HG03378 (cell line): ENCODE results near the gene ANP32E.
"Not testable (repeated sequence)": the region's sequence is repeated elsewhere in the genome, so short reads cannot be mapped to it uniquely, and the experiment has no call there.

Source experiments
- ATAC-seq: cut with Tn5 transposase; IDR thresholded peaks from one replicate; pipeline ENCODE4 v1.9.1; 2021; ENCODE audit warnings: mild to moderate bottlenecking, moderate library complexity; ENCODE audit not compliant: unreplicated experiment

Gene ANP32E

DNA sequence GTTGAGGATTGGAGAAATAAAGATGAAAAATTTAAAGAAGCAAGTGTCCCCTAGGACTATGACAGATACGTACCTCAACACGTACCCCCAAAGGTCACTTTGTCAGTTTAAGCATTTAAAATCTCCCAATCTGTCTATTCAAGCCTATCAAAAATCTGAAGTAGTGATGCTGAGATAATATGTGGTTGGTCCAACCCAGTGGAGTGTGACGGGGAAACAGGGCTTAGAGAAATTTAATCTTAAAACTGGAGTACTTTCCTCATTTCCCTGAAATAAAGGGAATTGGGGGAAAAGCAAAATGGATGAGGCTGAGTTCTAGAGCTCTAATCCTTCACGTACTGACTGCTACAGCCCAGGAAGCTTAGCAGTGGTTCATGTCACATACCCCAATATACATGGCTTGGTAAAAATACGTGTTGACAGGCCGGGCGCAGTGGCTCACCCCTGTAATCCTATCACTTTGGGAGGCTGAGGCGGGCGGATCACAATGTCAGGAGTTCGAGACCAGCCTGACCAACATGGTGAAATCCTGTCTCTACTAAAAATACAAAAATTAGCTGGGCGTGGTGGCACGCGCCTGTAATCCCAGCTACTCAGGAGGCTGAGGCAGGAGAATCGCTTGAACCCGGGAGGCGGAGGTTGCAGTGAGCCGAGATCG is 21.7 kb downstream of the ANP32E start:
- peak; percentile 12 for ATAC-seq

DNA sequence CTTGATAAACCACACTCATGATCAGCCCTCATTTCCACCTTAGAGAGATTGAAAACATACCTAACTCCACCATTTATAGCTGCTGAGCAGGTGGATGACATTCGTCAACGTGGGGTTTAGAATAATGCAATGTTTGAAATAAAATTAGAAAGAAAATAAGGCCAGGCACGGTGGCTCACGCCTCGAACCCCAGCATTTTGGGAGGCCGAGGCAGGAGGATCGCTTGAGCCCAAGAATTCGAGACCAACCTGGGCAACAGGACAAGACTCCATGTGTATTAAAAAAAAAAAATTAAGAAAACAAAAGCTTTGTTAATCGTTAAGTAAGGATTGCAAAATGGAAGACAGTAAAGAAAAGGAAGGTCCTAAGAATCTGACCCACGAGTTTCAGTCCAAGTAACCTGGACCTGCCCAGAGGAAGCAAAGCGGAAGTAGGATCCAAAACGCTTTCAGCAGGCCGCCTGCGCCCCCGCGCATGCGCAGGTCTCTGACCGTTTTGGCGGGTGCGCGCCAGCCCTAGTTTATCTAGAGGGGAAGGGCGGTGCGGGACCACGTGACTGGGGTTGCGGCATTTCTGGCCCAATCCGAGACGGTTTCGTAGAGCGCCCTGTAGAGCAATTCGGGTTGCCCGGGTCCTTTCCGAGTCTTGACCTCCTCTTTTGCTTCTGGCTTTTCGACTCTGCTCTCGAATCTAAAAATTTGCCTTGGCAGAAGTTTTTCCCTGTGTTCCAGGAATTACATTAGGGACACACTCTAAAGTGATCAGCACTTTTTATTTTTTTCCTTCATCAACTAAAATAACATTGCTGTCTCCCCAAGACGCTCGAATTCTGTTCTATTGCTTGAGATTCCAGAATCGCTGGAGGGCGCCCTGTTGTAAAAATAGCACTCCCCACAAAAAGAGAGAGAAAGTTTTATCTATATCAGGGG is 22.5 kb downstream of the ANP32E start:
- peak; percentile 81 for ATAC-seq

DNA sequence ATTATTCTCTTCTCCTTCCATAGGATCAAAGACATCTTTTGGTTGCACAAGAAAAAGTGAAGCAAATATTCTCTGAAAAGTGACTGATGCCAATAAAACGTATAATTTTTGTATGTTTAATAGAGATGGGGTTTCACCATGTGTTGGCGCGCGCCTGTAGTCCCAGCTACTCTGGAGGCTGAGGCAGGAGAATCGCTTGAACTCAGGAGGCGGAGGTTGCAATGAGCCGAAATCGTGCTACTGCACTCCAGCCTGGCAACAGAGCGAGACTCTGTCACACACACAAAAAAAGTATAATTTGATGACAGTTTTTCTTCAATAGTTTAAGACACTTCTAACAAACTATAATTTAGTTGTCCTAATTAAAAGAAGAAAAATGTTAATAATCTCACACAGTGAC is 23.8 kb downstream of the ANP32E start:
- no peak for ATAC-seq

DNA sequence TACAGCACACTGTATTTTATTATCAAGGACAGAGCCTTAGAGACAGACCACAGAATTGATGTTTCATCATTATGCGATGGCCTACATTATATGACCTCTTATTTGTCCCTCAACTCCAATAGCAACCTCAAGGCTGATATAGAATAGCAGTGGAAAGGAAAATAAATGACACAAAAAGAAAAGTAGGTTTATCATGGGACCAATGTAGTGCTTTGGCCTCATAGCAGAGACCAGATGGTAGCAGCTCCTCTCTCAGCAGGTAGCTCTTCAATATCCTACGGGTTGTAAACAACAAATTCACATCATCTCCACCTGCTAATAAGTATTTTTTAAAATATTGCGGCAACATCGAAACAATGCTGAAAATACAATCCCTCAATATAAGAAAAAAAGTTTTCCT is 25.2 kb downstream of the ANP32E start:
- ATAC-seq: no peak

DNA sequence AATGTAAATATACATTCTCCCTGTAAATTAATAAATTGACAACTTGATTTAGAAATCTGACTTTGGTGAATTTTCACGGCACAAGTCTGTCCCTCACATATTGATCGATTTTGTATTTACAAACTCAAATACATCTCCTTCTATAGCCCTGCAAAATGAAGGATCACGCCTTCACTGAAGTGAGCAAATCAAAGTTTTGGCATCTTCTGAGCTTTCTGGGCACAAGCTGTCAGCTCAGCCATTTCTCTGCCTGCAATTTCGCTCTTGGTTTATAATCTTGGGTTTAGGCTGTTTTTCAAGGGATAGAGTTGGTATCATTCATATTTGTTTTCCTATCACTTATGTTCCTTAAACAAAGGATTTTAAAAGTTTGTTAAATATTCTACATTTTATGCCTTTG is 25.8 kb downstream of the ANP32E start:
- no peak for ATAC-seq

DNA sequence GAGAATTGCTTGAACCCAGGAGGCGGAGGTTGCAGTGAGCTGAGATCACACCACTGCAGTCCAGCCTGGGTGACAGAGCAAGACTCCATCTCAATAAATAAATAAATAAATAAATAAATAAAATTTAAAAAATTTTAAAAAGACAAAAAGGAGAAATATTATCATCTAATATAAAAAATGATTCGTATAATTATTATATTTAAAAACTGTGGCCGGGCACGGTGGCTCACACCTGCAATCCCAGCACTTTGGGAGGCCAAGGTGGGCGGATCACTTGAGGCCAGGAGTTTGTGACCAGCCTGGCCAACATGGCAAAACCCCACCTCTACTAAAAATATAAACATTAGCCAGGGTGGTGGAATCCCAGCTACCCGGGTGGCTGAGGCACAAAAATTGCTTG is 27.5 kb downstream of the ANP32E start:
- ATAC-seq: not testable (repeated sequence)

DNA sequence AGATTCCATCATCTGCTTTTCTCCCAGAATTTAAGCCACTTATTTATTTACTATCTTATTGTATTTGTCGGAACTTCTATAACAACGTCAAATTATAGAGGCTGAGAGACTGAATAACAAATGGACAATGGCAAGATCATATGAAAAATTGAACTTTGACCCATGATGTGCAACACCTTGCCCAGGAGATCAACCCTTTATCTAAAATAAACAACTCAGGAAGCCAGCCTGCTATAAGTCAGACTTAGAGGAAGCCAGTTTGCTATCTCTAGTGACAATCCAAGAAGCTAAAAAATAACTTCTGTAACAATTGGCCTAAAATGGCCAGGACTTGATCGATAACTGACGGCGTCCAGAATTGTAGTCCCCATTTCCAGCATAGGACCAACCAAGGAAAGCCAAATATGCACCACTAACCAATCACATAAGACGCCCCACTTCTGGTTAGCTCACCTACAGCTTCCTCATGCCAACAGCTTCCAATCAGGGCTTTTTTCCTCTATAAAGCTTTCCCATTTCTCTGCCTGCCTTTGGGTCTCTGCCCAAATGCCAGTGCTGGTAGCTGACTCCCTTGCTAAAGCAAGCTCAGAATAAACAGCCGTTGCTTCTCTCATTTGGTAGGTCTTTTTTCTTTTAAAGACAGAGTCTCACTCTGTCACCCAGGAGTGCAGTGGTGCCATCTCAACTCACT is 28.5 kb downstream of the ANP32E start:
- ATAC-seq: no peak

DNA sequence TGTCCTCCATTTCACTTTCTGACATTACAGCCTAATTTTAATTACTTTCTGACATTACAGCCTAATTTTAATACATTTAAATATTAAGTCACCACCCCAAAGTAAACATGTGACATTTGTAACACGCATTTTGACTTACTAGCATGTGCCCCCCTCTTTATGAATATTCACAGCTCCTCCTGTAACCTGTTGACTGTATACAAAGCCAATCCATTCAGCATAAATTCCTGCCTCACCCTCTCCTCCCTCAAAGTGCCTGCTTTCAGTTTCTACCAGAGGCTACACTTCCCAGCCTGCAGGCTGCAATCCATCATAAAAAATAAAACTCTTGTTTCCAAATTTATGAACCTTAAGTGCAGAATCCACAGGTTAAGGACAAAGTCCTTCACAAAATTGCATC is 39.5 kb downstream of the ANP32E start:
- no peak for ATAC-seq

DNA sequence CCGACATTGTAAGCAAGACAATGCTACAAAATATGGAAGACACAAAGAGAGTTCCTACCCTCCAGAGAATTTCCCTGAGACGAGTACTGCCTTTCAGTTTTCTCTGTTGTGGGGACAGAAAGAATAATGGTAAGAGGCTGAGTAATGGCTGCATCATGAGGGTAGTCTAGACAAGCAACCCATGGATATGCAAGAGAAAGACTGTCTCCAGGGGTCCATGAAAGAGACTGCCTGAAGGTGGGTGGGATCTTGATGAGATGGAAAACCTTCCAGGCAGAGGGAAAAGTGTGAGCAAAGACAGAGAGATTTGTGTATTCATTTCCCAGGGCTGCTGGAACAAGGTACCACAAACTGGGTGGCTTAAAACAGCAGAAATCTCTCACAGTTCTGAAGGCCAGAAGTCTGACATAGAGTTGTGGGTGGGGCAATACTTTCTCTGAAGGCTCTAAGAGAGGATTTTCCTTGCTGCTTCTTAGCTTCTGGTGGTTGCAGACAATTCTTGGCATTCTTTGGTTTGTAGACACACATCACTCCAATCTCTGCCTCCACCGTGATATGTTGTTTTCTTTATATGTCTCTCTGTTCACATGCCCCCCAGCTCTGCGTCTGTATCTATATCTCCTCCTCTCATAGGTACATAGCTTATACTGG is 41.4 kb downstream of the ANP32E start:
- ATAC-seq: no peak

DNA sequence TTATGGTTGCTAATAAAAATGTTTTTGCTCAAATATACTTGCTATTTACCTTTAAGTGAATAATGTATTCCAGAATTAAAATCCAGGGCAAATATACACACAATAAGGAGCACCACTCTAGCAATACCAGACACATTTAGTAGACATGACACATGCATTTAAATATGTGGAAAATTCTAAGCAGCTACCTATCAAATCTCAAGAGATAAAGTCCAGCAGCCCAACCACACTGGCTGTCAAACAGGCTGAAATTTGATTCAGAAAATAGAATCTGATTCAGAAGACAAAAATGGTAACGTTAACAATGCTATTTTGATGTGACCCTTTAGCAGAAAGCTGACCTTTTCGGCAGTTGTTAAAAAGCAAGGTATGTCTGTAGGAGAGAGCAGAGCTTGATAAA is 43.9 kb downstream of the ANP32E start:
- no peak for ATAC-seq

DNA sequence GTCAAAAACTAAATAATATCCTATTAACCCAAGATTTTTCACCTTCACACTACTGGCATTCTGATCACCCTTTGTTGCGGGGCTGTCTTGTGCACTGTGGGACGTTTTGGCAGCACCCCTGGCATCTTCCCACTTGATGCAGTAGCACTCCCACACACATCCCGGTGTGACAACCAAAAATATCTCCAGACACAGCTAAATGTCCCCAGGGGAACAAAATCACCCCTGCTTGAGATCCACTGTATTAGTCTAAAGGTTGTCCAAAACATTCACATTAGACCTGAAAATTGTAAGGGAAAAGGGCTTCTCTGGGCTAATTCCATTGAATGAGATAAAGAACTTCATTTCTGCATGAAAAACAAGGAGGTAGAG is 48.4 kb downstream of the ANP32E start:
- no peak for ATAC-seq

DNA sequence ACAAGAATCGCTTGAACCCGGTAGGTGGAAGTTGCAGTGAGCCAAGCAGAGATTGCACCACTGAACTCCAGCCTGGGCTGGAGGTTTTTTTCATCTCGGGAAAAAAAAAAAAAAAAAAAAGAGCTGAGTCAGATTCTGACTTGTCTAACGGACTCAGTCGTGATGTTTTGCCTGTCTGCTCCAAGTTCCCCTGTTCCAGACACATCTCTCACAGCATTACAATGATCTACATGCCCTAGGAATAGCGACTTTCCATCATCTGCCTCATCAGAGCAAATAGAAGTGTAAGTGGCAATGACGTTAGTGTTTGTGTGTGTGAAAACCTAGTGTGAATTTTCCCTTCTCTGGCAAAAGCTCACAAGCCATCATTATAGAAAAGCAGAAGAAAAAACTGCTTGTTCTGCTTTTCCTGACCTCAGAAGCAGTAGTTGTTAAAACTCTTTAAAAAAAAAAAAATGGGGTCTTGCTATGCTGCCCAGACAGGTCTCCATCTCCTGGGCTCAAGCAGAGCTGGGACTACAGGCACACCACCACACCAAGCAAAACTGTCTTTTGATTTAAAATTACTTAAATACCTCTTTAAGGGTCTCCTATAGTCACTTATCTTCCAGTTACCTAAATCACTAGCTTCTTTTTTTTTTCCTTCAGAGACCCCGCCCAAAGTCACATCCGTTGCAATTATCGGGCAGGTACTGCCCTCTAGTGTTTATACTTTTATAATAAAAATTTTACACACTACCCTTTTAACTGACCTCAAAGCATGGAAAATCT is 48.9 kb downstream of the ANP32E start:
- ATAC-seq: no peak

DNA sequence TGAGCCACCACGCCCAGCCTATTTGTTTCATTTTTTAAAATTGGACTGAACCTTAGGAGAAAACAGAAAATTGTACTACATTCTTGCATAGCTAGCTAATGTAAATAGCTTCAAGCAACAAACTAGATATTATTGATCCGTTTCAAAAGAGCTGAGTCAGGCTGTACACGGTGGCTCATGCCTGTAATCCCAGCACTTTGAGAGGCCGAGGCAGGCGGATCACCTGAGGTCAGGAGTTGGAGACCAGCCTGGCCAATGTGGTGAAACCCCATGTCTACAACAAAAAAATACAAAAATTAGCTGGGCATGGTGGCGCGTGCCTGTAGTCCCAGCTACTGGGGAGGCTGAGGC is 49.5 kb downstream of the ANP32E start:
- ATAC-seq: not testable (repeated sequence)

DNA sequence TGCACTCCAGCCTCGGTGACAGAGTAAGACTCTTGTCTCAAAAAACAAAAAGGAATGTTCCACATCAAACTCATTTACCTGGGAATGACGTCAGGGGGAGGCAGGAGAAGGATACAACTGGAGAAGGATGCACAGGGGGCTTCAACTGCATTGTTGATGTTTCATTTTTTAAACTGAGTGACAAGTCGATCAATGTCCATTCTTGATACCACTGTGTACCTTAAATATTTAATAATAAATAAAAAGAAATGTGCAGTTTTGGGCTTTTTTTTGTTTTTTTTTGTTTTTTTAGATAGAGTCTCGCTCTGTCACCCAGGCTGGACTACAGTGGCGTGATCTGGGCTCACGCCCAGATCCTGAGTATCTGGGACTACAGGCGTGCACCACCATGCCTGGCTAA is 50.4 kb downstream of the ANP32E start:
- no peak for ATAC-seq

DNA sequence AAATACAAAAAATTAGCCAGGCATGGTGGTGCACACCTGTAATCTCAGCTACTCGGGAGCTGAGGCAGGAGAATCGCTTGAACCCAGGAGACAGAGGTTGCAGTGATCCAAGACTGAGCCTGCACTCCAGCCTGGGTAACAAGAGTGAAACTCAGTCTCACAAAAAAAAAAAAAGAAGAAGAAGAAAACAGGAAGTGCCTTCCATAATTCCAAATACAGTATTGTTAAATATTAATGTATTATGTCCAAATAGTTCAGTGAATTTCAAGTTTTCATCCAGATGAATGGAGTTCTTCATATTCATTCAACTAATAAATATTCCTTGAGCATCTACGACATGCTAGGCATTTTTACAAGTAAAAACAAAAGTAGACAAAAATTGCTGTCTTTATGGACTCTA is 52.9 kb downstream of the ANP32E start:
- ATAC-seq: no peak

DNA sequence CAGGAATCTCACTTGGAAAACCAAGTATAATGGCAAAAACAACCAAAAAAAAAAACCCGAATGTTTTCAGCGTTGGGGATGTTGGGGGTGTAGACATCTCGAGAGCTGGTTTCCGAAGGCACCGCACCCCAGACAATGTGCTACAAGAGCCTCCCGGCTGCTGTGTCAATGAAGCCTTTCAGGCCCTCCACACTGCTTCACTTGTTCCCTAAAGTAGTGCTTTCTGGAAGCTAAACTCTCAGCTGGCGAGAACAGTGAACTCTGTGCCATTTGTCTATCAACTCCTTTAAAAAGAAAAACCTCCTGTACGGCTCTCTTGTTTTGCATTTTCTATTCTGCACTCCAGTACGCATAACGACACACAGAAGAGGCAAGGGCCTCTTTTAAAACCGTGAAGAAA is 53.7 kb downstream of the ANP32E start:
- no peak for ATAC-seq

DNA sequence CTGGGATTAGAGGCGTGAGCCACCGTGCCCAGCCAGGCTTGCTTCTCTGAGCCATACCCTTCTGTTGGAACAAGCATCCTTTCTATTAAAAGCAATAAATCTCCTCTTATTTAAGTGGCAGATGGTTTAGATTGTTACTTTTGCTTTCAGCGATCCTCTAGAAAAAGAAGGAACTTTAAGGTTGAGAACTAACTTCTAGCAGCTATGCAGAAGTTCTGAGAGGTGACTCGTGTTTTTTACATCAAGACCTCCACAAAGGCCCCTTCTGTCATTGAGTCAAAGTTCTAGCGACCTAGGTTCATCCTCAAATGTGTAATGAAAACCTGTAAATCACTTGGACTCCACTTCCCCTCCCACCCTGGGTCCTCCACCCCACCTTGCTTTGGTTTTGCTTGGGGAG is 55.4 kb downstream of the ANP32E start:
- no peak for ATAC-seq

DNA sequence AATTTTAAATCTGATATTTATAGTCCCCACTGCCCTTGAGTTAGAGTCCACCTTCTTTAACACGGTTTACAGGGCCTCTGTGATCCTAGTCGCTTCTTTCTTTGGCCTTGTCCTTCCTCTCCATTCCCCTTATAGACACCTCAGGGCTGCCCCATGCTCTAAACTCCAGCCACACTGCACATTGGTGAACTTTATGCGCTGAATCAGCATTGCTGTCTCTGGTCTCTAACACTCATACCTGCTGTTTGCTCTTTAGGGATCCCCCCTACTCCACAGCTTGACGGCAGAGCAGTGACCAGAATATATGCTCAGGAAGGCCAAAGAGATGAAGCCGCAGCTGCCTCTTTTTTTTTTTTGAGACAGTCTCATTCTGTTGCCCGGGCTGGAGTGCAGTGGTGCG is 56.0 kb downstream of the ANP32E start:
- no peak for ATAC-seq

DNA sequence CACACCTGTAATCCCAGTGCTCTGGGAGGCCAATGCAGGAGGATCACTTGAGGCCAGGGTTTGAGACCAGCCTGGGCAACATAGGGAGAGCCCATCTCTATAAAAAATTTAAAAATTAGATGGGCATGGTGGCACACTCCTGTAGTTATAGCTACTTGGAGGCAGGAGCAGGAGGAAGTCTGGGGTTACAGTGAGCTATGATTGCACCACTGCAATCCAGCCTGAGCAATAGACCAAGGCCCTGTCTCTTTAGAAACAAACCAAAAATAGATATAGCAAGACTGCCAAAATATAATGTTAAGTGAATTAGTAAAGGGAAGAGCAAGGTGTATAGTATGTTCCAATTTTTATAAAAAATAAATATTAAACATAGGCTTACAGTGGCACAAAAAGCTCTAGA is 57.4 kb downstream of the ANP32E start:
- no peak for ATAC-seq

DNA sequence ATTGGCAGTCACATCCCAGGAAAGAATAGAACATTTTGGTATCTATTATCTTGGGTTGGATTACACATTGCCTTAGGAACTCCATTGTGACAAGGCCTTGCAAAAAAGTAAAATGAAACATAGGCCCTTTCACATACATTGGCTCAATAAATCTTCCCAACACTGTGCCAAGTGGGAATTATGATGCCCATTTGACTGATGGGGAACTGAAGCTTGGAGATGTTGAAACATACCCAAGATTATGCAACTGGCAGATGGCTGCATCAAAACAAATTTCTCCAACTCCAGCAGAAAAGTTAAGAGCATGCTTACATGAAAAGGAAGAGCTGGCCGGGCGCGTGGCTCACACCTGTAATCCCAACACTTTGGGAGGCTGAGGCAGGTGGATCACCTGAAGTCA is 59.3 kb downstream of the ANP32E start:
- no peak for ATAC-seq

DNA sequence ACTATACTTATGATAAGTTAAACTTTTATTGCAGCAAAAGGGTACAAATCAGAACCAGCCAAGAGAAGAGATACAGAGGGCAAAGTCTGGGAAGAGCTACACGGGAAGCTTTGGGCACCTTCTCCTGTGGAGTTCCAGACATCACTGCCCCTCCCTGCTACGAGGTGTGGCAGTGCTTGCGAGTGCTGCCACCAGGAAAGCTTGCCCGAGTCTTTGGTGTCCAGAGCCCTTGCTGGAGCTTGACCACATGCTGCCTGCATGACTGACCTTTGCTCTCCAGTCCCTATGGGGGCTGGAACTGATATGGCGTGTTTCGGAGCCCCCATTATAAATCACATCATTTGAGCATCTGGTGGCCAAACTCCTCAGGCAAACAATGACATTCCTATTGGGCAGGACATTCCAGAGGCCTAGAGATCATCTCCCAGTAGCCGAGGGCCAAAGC is 62.7 kb downstream of the ANP32E start:
- ATAC-seq: no peak
